Right lobe of liver (tissue), 4 donors: Measurements from ENCODE around the gene CCDC172.

ENCODE experiments used
- CTCF ChIP-seq, 4 donors: fragments of 200-600 bp in 3 of 4; fragments of 450-650 bp in 1 of 4; IDR thresholded peaks; one replicate each; pipeline versions ENCODE4 v1.5.1 to v1.8.0; 2016 to 2022; ENCODE audit warnings: antibody characterized with exemption in 4 of 4, mild to moderate bottlenecking in 2 of 4
- POLR2A ChIP-seq: fragments of 450-650 bp; IDR thresholded peaks from one replicate; pipeline ENCODE4 v1.6.1; 2017; ENCODE audit warnings: antibody characterized with exemption, mild to moderate bottlenecking
- donor health status: DM: no; HTN: no; CAD: no.
- donor health status: DM: no; HTN: no; CAD: no.
- donor health status: DM: no; HTN: yes; CAD: no.

GRCh38 chr10:116427671-116428070 is 103.4 kb downstream of the CCDC172 start, which contains the start of gene PNLIPRP3:
- no peak for TF ChIP-seq CTCF (IDR thresholded peaks at IDR 0.05)
- TF ChIP-seq POLR2A = no peak
